COLO668 (cell line): ENCODE results near the gene MEOX2.

ENCODE experiments used
- DNase-seq: peaks from one replicate; lab custom pipeline; 2025; ENCODE audit not compliant: unreplicated experiment; lab: John Stamatoyannopoulos, UW

MEOX2 gene

GRCh38 chr7:15566476-15566875, 120.0 kb downstream of the MEOX2 start:
- DNase-seq, result no peak

GRCh38 chr7:15561835-15562234, 124.6 kb downstream of the MEOX2 start, which contains the start of gene AGMO:
Gene AGMO, minus strand, starts transcription at chr7:15562015.
- peak; percentile 62 for DNase-seq
